ENCODE measurements around the gene SRPK1. TPM values are rescaled to one million over a fixed set of nuclear protein-coding genes. Genes with fewer than 3 reads are reported as not detected.
"Not testable (repeated sequence)": the region's sequence is repeated elsewhere in the genome, so short reads cannot be mapped to it uniquely, and the experiment has no call there.

The SRPK1 gene
- total and polyA plus RNA-seq, 10 of the 15 experiments (the other 5 are each of a cell fraction or from before 2014, with no cell fraction given) = 47.4 to 112 (median 85.8) TPM

GRCh38 chr6:35942355-35942754 is 21.5 kb upstream of the SRPK1 start:
- Histone ChIP-seq H3K4me2 (ENCODE audit: control insufficient read depth, insufficient read depth) (no peak overlapping the region), H3K79me2 (ENCODE audit: control insufficient read depth, insufficient read depth, low read length) (no peaks in the 10 kb centered on the region), H3K36me3 (ENCODE audit: control insufficient read depth in 2 of 2, insufficient read depth in 2 of 2, low read length in 1 of 2) (no peaks in the 10 kb centered on the region), H3K27me3 (replicated peaks in 1 of 2; ENCODE audit: control insufficient read depth in 2 of 2, insufficient read depth in 2 of 2, low read length in 1 of 2) (no peaks in the 10 kb centered on the region), H3K4me3 (no peak overlapping the region), H2AFZ (ENCODE audit: control insufficient read depth, low read depth, low read length) (no peak overlapping the region), H3K27ac (ENCODE audit: control insufficient read depth, insufficient read depth) (no peak overlapping the region), H3K9ac (ENCODE audit: control insufficient read depth, insufficient read depth, low read length) (no peak overlapping the region), H4K20me1 (ENCODE audit: control insufficient read depth, insufficient read depth) (no peaks in the 10 kb centered on the region), H3K4me1 (ENCODE audit: control insufficient read depth, insufficient read depth, low read length) (no peaks in the 10 kb centered on the region), H3K9me3 (replicated peaks; ENCODE audit: control insufficient read depth, insufficient read depth, low read length) (no peaks in the 10 kb centered on the region; the same call in 2 of the 3 replicates)
- ChIA-PET SMC1A (ENCODE audit: uncharacterized antibody, unreplicated experiment) (no interaction called here), CTCF (no interaction called here), RAD21 (ENCODE audit: unreplicated experiment) (interaction anchor here (0.6 kb wide), 1 partner anchor 397 kb away, joined by 4 read pairs; no protein-coding TSS in a partner anchor), POLR2A (no interaction called here)
- in situ Hi-C loops (cut with MboI) (no loop called here), intact Hi-C loops (cut with micrococcal nuclease; ENCODE audit: unreplicated experiment) (no loop called here)
- no peak for DNase-seq (ENCODE audit: low read depth, low spot score)
- ATAC-seq = no peak
- FAIRE-seq = no peak
- TF ChIP-seq TCF3 (IDR thresholded peaks at IDR 0.05; ENCODE audit: borderline replicate concordance, insufficient read depth, low read depth, low read length) (no peak), ZNF207 (IDR thresholded peaks at IDR 0.05; ENCODE audit: borderline replicate concordance) (no peak), RUNX3 (IDR thresholded peaks at IDR 0.05; ENCODE audit: low read length) (no peak), GABPA (IDR thresholded peaks at IDR 0.05; ENCODE audit: low read depth) (no peak), CHD1 (IDR thresholded peaks at IDR 0.05; ENCODE audit: low read depth, low read length) (no peak), ZBED1 (IDR thresholded peaks at IDR 0.05; ENCODE audit: borderline replicate concordance) (no peak), MXI1 (IDR thresholded peaks at IDR 0.05; ENCODE audit: low read depth, low read length) (no peak), ZBTB33 (IDR thresholded peaks at IDR 0.05) (no peak)
- BruUV-seq (replicated peaks) = no TSS peak

DNA sequence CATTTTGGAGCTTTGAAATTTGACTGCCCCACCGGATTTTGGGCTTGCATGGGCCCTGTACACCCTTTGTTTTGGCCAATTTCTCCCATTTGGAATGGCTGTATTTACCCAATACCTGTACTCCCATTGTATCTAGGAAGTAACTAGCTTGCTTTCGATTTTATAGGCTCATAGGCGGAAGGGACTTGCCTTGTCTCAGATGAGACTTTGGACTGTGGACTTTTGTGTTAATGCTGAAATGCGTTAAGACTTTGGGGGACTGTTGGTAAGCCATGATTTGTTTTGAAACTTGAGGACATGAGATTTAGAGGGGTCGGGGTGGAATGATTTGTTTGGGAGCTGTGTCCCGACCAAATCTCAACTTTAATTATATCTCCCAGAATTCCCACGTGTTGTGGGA is 20.3 kb upstream of the SRPK1 start:
- BruUV-seq (replicated peaks); POLR2A ChIA-PET: not testable (repeated sequence)

DNA sequence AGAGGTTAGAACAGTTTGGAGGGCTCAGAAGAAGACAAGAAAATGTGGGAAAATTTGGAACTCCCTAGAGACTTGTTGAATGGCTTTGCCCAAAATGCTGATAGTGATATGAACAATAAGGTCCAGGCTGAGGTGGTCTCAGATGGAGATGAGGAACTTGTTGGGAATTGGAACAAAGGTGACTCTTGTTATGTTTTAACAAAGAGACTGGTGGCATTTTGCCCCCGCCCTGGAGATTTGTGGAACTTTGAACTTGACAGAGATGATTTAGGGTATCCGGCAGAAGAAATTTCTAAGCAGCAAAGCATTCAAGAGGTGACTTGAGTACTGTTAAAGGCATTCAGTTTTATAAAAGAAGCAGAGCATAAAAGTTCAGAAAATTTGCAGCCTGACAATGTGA is 19.1 kb upstream of the SRPK1 start:
- POLR2A ChIA-PET; in situ Hi-C loops (cut with MboI); FAIRE-seq; H3K79me2 ChIP-seq (ENCODE audit: control insufficient read depth, insufficient read depth, low read length); CTCF ChIA-PET; H3K4me2 ChIP-seq (ENCODE audit: control insufficient read depth, insufficient read depth); H4K20me1 ChIP-seq (ENCODE audit: control insufficient read depth, insufficient read depth); H3K36me3 ChIP-seq (ENCODE audit: control insufficient read depth in 2 of 2, insufficient read depth in 2 of 2, low read length in 1 of 2); DNase-seq (ENCODE audit: low read depth, low spot score); H3K9ac ChIP-seq (ENCODE audit: control insufficient read depth, insufficient read depth, low read length); H3K9me3 ChIP-seq (replicated peaks; ENCODE audit: control insufficient read depth, insufficient read depth, low read length); H3K4me3 ChIP-seq; H2AFZ ChIP-seq (ENCODE audit: control insufficient read depth, low read depth, low read length); H3K27ac ChIP-seq (ENCODE audit: control insufficient read depth, insufficient read depth); intact Hi-C loops (cut with micrococcal nuclease; ENCODE audit: unreplicated experiment); H3K27me3 ChIP-seq (replicated peaks in 1 of 2; ENCODE audit: control insufficient read depth in 2 of 2, insufficient read depth in 2 of 2, low read length in 1 of 2); BruUV-seq (replicated peaks); RAD21 ChIA-PET (ENCODE audit: unreplicated experiment); H3K4me1 ChIP-seq (ENCODE audit: control insufficient read depth, insufficient read depth, low read length); SMC1A ChIA-PET (ENCODE audit: uncharacterized antibody, unreplicated experiment); ATAC-seq: not testable (repeated sequence)
- WGBS (ENCODE audit: insufficient coverage, insufficient replicate concordance, low lambda C conversion rate, missing lambda C conversion rate) = 45% methylated on average over 2 of the region's 2 CpGs

More for the DNA sequence above, 20.3 kb upstream of the SRPK1 start:
- intact Hi-C loops (cut with micrococcal nuclease; ENCODE audit: unreplicated experiment); ATAC-seq; H3K9ac ChIP-seq (ENCODE audit: control insufficient read depth, insufficient read depth, low read length); SMC1A ChIA-PET (ENCODE audit: uncharacterized antibody, unreplicated experiment); CTCF ChIA-PET; H3K27ac ChIP-seq (ENCODE audit: control insufficient read depth, insufficient read depth); H2AFZ ChIP-seq (ENCODE audit: control insufficient read depth, low read depth, low read length); H3K4me3 ChIP-seq; in situ Hi-C loops (cut with MboI); DNase-seq (ENCODE audit: low read depth, low spot score); H3K4me2 ChIP-seq (ENCODE audit: control insufficient read depth, insufficient read depth); H3K27me3 ChIP-seq (replicated peaks in 1 of 2; ENCODE audit: control insufficient read depth in 2 of 2, insufficient read depth in 2 of 2, low read length in 1 of 2); H3K9me3 ChIP-seq (replicated peaks; ENCODE audit: control insufficient read depth, insufficient read depth, low read length); H3K79me2 ChIP-seq (ENCODE audit: control insufficient read depth, insufficient read depth, low read length); FAIRE-seq; H3K36me3 ChIP-seq (ENCODE audit: control insufficient read depth in 2 of 2, insufficient read depth in 2 of 2, low read length in 1 of 2); H4K20me1 ChIP-seq (ENCODE audit: control insufficient read depth, insufficient read depth); H3K4me1 ChIP-seq (ENCODE audit: control insufficient read depth, insufficient read depth, low read length); RAD21 ChIA-PET (ENCODE audit: unreplicated experiment): not testable (repeated sequence)
- 47% methylated on average over 7 of the region's 7 CpGs for WGBS (ENCODE audit: insufficient coverage, insufficient replicate concordance, low lambda C conversion rate, missing lambda C conversion rate)
